HG03558 (cell line): Measurements from ENCODE around the gene RBBP4.

Experiments used
- ATAC-seq: cut with Tn5 transposase; IDR thresholded peaks from one replicate; pipeline ENCODE4 v1.9.1; 2021; ENCODE audit warnings: moderate number of reproducible peaks; ENCODE audit not compliant: unreplicated experiment; ENCODE audit errors: extremely low read depth

RBBP4 gene

GRCh38 chr1:32716312-32717148, 65.5 kb downstream of the RBBP4 start:
- ATAC-seq, result no peak

GRCh38 chr1:32717503-32717902, 66.5 kb downstream of the RBBP4 start:
- no peak for ATAC-seq

DNA sequence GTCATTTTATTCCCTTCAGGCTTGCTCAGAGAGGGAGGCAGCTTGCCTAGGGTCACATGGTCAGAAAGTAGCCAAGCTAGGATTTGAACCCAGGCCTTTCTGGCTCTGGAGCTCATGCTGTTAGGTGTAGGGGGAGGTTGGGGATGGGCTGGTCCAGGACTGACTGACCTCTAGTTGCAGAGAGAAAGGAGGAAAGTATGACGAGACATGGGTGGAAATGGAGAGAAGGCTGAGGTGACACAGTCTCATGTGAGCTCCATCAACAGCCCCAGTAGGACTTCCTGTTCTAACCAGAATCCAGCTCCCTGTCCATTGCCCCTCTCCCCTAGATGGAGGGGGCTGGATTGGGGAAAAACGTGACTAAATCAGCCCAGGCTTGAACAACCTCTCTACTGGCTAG, 67.0 kb downstream of the RBBP4 start:
- no peak for ATAC-seq

- no peak for ATAC-seq
Observed at GRCh38 chr1:32718527-32718926, 67.5 kb downstream of the RBBP4 start.

GRCh38 chr1:32719681-32720275, 68.8 kb downstream of the RBBP4 start:
- ATAC-seq, result no peak

DNA sequence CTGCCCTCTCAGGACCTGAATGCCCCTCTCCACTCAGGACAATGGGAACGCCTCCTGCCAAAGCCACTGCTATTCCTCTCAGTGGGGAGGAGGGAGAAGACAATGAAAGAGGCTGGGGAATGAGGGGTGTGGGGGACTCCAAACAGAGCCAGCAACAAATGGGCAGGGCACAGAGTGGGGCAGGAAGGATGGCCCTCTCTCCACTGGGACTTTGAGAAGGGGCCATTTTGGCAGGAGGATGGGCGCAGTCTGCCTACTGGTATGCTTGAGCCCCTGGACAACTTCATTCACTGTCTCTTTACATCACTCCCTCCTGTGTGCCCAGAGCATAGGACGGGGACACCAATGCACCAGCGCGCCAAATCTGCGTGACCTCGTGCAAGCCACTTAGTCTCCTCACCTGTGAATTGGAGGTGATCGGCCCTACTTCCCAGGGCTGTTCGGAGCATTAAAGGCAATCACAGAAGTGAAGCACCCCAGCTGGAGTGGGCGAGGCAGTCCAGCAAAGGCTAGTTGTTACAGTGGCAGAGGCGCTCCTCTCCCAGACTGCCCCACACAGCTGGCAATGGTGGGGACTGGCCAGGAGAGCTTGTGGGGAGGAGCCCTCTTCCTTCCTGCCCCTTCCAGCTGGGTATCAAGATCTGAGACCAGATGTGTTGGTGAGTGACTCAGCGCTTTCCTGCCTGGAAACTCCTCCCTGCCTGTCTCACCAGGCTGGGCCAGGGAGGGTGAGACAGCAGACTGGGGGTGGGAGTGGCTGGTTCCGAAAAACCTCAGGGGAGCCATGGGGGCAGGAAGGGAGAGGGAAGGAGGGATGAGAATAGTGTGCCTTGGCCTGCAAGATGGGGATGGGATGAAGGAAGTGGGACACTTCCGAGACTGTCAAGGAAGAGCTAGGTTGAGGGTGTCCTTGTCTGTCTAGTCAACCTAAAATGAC, 73.9 kb downstream of the RBBP4 start:
- ATAC-seq, result no peak

- no peak for ATAC-seq
Observed at GRCh38 chr1:32725615-32725982, 74.6 kb downstream of the RBBP4 start.

- ATAC-seq, result no peak
Observed at GRCh38 chr1:32727876-32728275, 76.9 kb downstream of the RBBP4 start.

DNA sequence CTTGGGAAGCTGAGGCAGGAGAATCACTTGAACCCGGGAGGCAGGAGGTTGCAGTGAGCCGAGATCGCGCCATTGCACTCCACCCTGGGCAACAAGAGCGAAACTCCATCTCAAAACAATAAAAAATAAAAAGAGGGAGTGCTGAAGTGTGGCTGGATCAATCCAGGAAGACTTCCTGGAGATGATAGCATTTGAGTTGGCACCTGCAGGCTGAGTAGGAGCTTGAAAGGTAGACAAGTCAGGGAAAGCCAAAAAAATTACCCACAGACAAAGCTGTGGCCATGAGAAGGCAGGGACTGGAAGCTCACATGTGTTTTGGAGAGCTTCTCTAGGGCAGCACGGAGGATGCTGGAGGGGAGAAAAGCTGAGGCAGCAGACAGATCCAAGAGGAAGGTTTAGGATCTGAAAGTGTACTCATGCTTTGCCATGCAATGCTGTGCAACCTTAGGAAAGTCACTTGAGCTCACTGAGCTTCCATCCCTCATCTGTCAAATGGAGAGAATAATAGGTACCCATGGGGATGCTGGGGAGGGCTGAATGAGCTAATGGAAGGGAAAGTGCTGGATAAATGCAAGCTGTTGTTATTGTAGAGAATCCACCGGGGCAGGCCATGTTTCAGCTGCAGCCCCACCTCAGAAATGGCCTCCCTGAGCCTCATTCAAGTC, 77.5 kb downstream of the RBBP4 start:
- no peak for ATAC-seq

GRCh38 chr1:32729254-32730046, 78.4 kb downstream of the RBBP4 start:
- ATAC-seq, result no peak

- ATAC-seq, result no peak
Observed at GRCh38 chr1:32733582-32734321, 82.7 kb downstream of the RBBP4 start.
